NCI-H2227 treated with DMSO at 0.1 percent for 48 hours (cell line): ENCODE results near the gene TPST2.
"Not testable (repeated sequence)": the region's sequence is repeated elsewhere in the genome, so short reads cannot be mapped to it uniquely, and the experiment has no call there.

Experiments
- DNase-seq: peaks from one replicate; lab custom pipeline; 2025; lab: John Stamatoyannopoulos, UW

TPST2 gene

DNA sequence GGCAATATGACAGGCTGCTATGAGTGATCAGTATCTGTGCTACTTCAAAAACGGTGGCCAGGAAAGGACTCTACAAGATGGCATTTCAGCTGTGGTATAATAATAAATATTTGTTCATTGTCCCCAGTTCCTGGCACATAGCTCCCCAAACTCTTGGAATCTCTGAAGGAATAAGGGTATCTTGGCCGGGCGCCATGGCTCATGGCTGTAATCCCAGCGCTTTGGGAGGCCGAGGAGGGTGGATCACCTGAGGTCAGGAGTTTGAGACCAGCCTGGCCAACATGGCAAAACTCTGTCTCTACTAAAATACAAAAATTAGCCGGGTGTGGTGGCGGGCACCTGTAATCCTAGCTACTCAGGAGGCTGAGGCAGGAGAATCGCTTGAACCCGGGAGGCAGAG, 61.4 kb downstream of the TPST2 start:
- not testable (repeated sequence) for DNase-seq

- DNase-seq = no peak
These were observed 62.1 kb downstream of the TPST2 start for GRCh38 chr22:26527574-26528465.

DNA sequence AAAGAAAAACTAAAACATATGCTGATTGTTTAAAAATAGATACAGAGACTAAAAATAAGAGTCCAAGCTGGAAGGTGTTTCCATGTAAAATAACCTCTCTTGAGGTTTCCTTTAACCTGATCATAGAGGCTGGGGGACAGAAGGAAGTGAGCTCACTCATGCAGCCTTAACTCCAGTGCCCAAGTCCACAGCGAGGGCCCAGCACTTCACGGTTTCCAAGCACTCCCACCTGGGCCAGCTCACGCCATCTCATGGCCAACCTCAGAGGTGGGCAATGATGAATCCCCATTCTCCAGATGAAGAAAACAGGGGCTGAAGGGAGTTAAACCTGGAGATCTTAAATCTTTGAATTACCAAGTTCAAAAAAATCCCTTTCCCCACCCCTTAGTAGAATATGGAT, 62.8 kb downstream of the TPST2 start:
- no peak for DNase-seq

- DNase-seq = no peak
These were observed 63.9 kb downstream of the TPST2 start for GRCh38 chr22:26525946-26526564.

DNA sequence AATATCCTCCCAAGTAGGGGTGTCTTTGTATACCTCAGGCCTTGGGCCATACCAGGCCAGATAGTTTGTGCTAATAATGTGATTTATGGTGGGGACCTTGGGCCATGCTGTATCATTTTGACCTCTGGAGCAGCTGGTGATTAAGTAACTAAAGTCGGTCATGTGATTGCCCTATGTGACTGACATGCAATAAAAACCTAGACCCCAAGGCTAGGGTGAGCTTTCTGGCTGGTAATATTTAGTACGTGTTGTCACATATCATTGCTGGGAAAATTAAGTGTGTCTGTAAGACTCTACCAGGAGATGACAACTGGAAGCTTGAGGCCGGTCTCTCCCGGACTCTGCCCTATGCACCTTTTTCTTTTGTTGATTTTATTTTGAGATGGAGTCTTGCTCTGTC, 65.1 kb downstream of the TPST2 start:
- no peak for DNase-seq

GRCh38 chr22:26522592-26522991, 67.3 kb downstream of the TPST2 start:
- DNase-seq = no peak

DNA sequence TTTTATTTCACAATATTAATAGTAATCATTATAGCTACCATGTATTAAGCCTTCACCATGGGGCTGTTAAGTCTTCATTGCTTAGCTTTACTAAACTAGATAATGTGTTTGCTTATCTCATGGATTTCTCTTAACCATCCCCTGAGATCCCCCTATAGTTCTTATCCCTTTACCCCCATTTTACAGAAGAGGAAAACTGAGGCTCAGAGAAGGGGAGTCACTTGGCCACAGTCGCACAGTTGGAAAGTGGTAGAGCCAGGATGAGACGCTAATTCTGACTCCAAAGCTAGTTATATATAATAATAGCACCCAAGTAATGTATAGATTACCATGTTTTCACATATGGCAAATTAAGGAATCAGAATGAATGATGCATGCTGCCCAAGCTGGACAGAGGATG, 67.9 kb downstream of the TPST2 start:
- DNase-seq = no peak

GRCh38 chr22:26517429-26517828, 72.5 kb downstream of the TPST2 start:
- DNase-seq = no peak

DNA sequence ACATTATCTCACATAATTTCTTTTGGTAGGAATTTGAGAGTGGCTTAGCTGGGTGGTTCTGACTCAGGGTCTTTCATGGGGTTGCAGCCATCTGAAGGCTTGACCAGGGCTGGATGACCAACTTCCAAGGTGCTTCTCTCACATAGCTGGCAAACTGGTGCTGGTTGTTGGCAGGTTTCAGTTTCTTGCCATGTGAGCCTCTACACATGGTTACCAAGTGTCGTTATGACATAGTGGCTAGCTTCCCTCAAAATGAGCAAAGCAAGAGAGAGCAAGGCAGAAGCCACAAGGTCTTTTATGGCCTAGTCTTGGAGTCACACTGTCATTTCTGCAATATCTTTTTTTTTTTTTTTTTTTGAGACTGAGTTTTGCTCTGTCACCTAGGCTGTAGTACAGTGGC, 73.4 kb downstream of the TPST2 start:
- no peak for DNase-seq

DNA sequence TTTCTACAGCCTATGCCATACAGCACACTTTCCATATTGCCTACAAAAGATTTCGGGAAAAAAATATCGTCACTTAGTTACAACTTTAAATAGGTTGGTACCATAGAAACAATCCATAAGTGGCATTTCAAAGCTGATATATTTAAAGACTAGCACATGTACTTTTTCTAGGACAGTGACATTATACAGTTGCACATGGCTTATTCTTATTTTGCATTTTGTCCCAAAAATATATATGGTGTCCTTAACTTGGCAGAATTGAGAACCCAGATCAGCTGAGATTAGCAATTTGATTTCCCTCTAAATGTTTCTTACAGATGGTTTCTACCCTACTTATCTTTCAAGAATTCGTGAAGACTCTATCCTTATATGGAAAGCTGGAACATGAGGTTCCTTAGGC, 74.0 kb downstream of the TPST2 start:
- DNase-seq = no peak

DNA sequence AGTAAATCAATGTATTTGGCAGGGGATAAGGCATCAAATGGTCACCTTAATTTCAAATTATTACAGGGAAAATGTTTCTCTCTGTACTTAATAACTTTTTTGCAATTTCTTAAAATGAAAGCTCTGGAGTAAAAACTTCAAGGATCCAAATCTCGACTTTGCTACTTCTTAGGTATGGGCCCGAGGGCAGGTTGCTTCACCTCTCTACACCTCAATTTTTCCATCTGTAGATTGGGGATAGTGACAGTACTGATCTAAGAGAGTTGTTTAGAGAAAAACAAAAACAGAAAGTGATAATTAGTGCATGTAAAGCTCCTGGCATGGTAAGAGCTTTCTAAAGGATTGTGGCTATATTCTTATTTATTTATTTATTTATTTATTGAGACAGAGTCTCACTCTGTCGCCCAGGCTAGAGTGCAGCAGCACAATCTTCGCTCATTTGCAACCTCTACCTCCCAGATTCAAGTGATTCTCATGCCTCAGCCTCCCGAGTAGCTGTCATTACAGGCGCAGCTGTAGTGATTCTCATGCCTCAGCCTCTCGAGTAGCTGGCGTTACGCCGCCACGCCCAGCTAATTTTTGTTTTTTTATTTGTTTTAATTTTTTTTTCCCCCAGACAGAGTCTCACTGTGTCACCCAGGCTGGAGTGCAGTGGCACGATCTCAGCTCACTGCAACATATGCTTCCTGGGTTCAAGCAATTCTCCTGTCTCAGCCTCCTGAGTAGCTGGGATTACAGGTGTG, 75.3 kb downstream of the TPST2 start:
- no peak for DNase-seq

DNA sequence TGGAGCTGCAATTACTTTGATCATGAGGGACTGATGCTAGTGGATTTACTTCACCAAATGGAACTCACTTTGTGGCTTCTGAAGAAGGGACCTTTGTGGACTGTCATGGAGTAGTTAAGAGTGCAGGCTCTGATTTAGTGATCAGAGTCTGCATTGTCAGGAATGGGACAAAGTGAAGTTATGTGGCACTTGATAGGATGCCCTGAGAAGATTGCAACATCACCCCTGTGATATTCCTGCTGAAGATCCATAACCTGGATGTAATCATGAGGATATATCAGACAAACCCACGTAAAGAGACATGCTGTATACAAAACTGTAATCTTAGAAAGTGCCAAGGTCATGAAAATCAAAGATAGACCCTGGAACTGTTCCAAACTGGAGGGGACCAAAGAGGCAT, 76.1 kb downstream of the TPST2 start:
- DNase-seq = no peak

DNA sequence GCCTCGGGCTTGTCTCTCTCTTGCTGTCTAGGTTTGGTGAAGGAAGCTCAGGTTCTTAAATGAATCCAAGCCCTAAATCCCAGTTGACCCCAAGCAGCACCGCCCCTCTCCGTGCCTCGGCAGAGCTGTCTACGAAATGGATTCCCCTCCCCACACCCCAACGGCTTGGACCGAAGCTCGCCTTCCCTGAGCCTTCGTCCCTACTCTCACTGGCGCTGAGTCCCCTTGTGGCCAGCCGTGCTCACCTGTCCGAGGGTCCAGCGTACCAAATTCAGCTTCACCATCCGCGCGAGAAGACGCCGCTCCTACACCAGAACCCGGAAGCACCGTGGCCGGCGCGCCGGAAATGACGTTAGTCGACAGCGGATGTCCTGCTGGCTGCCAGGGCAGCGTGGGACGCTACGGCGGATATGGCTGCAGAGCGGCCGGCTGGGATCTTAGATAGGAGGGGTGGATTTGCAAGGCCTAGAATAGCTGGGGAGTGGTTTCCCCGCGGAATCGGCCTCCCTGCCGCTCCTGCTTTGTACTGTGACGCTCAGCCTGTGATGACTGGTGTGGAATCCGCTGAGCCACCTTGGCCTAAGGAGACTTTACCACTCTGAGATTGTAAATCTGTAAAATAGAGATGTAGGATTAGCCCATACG, 77.7 kb downstream of the TPST2 start, which contains the start of gene TFIP11:
TSS of gene TFIP11 (minus strand) at position 325 of the 645 bp plus-strand sequence. CDS start 2,201 bp downstream, outside the sequence.
- peak; percentile 65 for DNase-seq

DNA sequence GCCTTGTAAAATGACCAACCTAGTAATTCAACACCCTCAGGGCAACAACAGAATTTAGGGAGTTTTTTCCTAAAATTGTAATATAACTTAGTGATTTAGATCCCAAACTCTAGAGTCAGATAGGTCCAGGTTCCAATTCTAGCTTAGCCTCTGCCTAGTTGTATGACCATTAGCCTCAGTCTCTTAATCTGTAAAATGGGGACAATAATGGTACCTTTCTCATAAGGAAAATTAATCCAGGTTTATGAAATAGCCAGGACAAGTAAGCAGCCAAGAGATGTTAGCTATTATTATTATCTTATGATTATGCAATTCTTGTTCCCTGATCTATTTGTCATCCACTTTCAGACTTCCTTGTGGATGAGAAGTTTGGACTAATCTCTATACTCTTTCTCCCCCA, 81.8 kb downstream of the TPST2 start:
- DNase-seq = no peak

DNA sequence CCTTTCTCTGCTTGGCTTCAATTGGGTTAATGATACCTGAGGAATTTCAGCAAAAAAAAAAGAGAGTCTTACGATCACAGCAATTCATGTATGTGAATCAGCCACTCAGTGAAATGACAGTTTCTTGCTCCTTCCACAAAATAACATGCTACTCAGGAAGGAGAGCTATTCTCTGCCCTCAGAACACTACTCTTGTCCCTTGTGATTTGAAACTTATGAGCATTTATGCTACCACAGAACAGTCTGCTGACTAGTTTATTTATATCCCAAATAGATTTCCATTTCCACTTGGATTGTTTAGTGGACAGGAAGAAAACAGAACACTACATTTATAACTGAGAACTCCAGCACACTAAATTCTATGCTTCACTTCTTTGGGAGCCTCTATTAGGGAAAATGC, 86.2 kb downstream of the TPST2 start:
- no peak for DNase-seq

- DNase-seq = peak; percentile 17
These were observed 87.0 kb downstream of the TPST2 start for GRCh38 chr22:26502688-26503561.

DNA sequence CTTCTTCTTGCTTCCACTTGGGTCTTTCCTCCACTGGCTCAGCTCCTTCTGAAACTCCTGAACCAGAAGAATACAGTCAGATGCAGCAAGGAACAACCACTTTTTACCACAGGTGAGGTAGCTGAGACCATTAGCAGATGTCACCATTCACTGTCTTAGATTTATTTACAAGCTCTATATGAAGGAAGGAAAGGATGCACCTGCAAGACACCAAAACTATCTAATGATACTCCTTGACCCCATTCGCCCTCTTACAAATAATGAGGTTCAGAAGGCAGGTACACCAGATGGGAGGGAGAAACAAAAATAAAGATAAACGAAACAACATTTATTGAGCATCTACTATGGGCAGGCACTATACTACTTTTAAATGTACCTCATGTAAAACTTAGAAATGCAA, 87.9 kb downstream of the TPST2 start:
- DNase-seq = no peak

- DNase-seq = no peak
These were observed 90.7 kb downstream of the TPST2 start for GRCh38 chr22:26499188-26499703.

- DNase-seq = no peak
These were observed 93.5 kb downstream of the TPST2 start for GRCh38 chr22:26496456-26496855.

GRCh38 chr22:26494506-26494905, 95.4 kb downstream of the TPST2 start:
- DNase-seq = peak; percentile 26

DNA sequence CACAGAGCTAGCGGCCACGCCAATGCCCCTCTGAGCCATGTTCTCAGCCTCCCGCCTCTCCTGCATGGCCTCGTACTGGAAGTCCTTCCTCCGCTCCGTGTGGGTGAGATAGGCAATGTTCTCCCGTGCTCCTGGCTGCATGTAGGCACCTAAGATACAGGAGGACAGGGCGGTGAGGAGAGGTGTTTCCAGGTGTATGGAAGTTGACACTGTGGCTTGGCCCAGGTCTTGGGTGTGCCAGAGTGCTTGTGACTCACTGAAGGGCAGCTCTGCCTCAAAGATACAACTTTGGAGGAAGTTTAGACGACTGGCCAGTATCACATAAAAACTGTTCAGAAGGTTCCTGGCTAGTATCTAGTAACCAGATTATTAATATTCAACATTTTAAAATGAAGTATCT, 97.7 kb downstream of the TPST2 start:
- DNase-seq = no peak
